ENCODE data around the gene DLST.
A peak's percentile ranks its signal among the peaks of the same experiment; 100 is the strongest.

The DLST gene

DNA sequence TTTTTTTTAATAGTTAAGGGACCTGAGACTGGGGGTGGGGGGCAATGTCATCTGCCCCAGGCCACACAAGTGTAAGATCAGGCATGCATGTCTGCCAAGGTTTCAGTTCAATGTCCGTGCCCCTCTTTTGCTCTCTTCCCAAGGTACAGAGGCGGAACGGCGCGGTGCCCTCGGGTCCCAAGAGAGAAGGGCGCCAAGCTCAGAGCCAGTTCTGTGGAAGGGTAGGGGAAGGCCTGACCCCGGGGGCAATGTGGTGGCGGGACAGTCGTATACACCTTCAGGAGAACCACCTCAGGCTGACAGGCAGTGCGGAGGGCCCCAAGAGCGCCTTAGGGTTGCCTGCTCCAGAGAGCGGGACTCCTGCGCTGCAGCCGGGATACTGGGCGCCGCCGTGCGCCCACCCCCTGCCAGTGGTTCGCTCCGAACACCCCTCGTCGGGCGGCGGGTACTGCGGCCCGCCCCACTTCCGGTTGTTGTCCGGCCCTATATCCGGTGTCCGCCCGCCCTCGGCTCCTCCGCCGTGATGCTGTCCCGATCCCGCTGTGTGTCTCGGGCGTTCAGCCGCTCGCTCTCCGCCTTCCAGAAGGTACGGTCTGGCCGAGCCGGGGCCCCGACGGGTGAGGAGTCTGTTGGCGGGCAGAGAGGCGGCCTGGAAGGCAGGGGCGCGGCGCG is at the start of gene DLST:
DLST (plus strand) TSS at position 486 of the 672 bp plus-strand sequence; CDS start at position 524, 38 bp downstream.
- DNase-seq (ENCODE audit: low read depth in 3 of 3): peak; percentile 73 to 86 (median 79)

- no peak for DNase-seq (ENCODE audit: low read depth in 3 of 3)
Measured at GRCh38 chr14:74832849-74833248, 48.9 kb upstream of the DLST start.

DNA sequence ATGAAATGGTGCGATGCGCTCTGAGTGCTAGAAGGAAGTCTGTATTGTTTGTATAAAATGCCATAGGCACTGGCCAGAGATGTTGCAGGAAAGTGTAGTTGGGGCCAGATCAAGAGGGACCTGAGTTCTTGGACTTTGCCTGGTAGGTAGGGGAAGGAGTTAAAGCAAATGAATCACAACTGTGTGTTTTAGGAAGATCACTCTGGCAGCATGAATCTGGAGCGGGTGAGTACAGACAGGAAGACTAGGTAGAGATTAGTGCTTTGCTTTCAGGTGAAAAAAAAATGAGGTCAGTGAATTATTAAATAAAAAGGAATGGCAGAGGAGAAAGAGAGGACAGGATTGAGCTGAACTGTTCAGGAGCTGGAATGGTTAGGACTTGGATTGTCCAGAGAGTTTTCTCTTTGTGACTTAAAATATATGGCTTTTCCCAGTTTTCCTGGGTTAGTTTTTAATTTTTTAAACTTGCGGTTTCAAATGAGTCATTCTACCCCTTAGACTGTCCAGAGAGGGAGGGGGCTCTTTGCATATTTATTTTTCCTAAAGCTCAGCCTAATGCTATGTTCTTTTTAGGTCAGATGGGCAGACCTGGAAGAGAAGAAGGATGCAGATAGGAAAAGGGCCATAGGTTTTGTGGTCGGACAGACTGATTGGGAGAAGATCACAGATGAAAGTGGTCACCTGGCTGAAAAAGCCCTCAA is 46.9 kb upstream of the DLST start:
- no peak for DNase-seq (ENCODE audit: low read depth in 3 of 3)

GRCh38 chr14:74835645-74836250 is 46.0 kb upstream of the DLST start:
- DNase-seq (ENCODE audit: low read depth in 3 of 3): no peak

DNA sequence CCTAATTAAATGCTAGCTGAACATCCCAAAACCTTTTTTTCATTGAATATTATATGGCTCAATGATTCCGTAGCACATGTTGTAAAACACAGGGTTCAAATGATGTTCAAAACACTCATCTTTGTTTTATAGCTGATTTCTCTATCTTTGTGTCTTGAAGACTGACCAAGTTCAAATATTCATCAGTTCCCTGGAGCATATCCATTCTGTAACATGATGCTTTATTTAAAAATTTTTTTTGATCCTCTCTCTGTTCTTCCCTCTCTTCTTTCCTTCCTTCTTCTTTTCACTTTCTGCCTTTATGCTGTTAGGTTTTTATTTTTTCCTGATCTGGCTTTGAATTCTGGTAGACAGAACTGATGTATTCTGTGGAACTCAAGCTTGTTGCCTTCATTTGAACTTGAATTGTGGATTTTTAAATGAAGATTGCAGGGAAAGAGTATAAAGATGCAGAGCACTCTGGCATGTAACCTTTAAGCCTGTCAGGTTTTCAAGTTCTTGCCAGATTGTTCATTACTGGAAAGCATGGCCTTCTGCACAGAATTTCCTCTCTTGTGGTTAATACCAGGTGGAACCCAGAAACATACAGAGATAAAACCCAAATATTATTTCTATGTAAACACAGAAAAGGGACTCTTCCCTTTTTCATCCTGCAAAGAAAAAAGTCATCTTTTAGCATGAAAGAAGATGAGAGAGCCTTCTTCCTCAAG is 45.3 kb upstream of the DLST start:
- DNase-seq (ENCODE audit: low read depth in 3 of 3): no peak

DNA sequence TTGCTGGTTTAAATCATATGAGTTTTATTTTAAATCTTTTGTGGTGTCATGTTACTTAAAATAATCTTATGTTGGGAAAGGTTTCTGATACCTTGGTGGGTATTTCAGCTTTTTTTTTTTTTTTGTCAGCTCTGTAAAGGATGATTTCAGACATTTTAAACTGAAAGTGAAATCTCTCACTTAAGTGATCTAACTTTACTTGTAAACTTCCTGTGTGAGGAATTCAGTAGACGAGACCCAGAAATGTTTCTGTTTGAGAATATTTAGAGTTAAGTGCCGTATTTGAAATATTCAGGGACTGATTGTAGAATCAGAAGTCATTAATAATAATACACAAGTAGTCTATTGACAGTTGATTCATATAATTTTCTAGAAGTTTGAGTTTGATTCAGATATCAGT is 43.5 kb upstream of the DLST start:
- no peak for DNase-seq (ENCODE audit: low read depth in 3 of 3)

GRCh38 chr14:74840603-74841030 is 41.1 kb upstream of the DLST start:
- no peak for DNase-seq (ENCODE audit: low read depth in 3 of 3)

GRCh38 chr14:74841230-74842207 is 40.2 kb upstream of the DLST start:
- no peak for DNase-seq (ENCODE audit: low read depth in 3 of 3)

DNA sequence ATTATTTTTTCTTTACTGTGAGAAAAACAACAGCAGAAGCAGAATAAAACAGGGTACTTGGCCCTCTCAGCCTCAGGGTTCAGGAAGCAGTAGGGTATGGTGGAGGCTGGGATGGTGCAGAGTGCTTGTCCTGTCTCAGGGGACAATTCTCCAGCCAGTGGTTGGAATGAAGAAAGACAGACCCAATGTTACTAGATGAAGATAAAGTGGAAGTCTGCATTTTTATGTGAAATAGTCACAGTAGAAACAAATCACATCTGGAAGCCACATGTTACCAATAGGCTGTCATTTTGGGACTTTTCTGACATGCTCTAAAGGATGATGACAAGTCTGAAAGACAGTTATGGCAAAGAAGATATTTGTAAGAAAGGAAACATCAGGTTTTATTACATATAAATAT is 38.1 kb upstream of the DLST start:
- no peak for DNase-seq (ENCODE audit: low read depth in 3 of 3)

DNA sequence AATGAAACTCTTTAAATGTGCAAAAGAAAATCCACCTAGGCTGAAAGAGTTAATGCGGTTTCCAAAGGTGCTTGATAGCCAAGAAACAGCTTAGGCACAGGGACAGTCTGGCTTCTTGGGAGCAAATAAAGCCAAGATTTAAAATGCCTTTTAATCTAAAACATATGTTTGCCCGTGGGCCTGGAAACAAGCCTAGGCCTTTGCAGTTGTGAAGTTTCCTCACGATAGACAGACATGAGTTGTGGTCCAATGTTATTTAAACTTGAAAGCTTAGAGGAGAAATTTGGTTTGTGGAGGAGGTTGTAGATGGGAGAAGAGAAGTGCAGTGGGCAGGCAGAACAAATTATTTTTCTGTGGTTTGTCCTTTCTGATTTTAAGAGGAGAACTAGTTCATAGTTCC is 35.5 kb upstream of the DLST start:
- no peak for DNase-seq (ENCODE audit: low read depth in 3 of 3)

GRCh38 chr14:74846968-74847665 is 34.6 kb upstream of the DLST start:
- no peak for DNase-seq (ENCODE audit: low read depth in 3 of 3)

GRCh38 chr14:74848768-74849167 is 32.9 kb upstream of the DLST start:
- DNase-seq (ENCODE audit: low read depth in 3 of 3): no peak

- no peak for DNase-seq (ENCODE audit: low read depth in 3 of 3)
Measured at GRCh38 chr14:74852922-74853530, 28.7 kb upstream of the DLST start.

GRCh38 chr14:74853581-74853980 is 28.1 kb upstream of the DLST start:
- DNase-seq (ENCODE audit: low read depth in 3 of 3): no peak

DNA sequence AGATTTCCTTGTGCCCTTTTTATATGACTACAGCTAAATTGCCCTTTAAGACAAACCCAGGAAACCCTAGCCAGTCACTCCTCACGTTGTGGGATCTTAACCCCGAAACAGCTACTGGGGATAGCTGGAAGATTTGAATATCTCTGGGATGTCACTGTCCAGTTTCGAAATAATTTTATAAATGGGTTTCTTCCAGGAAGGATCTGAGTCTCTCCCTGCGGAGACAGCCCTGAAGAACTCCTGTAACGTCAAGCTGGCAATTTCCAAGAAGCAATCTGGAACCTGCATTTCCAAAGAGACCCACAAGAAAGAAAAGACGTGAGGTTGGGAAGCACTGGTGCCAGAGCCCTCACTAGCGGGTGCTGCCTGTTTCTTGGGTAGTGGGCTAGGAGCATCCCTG is 26.7 kb upstream of the DLST start:
- no peak for DNase-seq (ENCODE audit: low read depth in 3 of 3)

GRCh38 chr14:74855945-74856344 is 25.8 kb upstream of the DLST start:
- no peak for DNase-seq (ENCODE audit: low read depth in 3 of 3)

DNA sequence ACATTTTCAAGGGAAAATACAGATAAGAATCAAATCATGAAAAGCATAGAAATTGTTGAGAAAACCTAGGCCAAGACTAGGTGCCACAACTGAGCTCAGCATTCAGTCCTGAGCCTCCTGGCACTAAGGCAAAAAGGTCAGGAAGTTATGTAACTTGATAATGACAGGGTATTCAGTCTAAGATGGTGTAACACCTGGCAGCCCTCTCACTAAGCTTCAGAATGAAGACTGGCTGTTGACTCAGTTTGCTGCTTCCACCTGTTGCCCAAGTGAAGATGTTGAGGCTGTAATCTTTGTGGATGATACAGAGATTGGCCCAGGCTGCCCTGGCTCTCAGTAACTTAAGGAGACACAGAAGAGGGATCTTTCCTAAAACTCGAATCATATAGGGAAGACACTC is 25.4 kb upstream of the DLST start:
- no peak for DNase-seq (ENCODE audit: low read depth in 3 of 3)

DNA sequence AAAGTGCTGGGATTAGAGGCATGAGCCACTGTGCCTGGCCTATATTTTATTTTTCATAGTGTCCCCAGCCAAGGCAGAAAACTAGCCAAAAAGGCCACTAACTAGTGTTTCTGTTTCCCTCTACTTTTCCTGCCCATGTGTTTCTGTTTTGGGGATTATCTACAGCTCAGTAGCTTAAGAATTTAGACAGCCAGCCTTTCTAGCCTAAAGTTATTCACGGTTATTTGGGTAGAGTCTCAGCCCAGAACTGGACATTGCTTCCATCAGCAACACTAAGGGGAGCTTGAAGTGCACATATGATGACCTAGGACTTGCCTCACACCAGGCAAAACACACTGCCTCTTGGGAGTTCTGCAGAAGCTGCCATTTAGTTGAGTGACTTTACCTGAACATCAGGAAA is 23.7 kb upstream of the DLST start:
- DNase-seq (ENCODE audit: low read depth in 3 of 3): no peak

DNA sequence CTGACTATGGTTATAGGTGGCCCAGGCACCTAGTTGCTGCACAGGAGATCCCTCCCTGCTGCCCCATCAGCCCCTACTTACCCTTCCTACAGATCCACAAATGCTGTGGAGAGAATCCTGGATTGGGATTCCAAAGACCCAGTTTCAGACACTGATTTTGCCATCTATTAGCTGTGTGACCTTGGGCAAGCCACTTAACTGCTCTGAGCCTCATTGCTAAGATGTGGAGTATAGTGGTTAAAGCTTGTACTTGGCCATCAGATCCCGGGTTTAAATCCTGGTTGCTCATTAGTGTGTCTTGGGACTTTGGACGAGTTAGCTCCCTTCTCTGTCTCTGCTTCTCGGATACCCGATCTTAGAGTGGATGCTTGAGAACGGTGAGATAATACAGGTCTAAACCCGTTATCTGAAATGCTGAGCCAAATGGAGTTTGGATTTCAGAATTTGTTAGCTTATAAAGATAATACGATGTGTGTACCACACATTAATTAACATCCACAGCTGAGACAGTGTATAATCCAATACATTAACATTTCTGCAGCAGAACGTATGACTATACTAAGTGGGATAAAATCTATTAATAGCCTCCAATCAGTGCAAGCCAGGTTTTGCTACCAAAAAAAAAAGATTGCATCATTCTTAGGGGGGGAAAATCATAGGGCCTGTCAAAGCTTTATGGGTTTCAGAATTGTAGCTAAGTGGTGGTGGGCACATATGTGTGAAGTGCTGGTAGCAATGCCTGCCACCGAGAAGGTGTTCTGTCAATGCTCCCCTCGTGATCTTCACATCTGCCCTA is 21.8 kb upstream of the DLST start:
- DNase-seq (ENCODE audit: low read depth in 3 of 3): no peak

Data from stimulated activated CD4-positive, alpha-beta T cell treated with anti-CD3 and anti-CD28 coated beads, TNF-alpha, amount 100 ng/mL, for 48 hours (primary cell).